ENCODE measurements around the gene ITGA1. TPM values are rescaled to one million over a fixed set of nuclear protein-coding genes. Genes with fewer than 3 reads are reported as not detected.

Gene ITGA1
- total and polyA plus RNA-seq, 2 of the 13 experiments (the other 11 are each of a cell fraction or from before 2014, with no cell fraction given) = 23.1 to 28.6 TPM

DNA sequence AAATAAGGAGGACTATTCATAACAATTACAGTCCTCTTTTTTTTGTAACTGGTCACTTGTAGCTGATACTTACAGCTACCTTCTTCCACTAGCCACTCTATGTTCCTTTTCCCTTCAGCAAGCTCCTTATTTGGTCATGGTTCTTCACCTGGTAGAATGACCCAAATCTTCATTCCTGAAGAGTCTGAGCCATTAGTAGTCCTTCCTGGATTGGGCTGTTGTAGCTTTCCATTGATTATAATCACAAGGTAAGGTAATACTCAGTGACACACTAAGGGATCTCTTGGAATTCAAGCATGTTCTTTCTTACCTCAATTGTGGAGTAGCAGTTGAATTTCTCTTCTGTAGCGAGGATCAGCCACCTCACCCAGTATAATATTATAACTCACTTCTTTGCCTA is 175.9 kb downstream of the ITGA1 start:
- WGBS (ENCODE audit: low lambda C conversion rate) = 54% methylated on average over 1 of the region's 1 CpG
- POLR2A ChIA-PET = no interaction called here
- H3K4me2 ChIP-seq (ENCODE audit: low read depth, low read length) = no peak overlapping the region
- intact Hi-C loops (cut with micrococcal nuclease; ENCODE audit: unreplicated experiment) (no loop called here), in situ Hi-C loops (cut with HindIII; ENCODE audit: extremely low pct_ligation_motif_present, low pct_unique_long_range_greater_than_20kb) (no loop called here)
- CTCF ChIA-PET (ENCODE audit: low intra/inter-chr PET ratio, low total read pairs) = no interaction called here
- FAIRE-seq = no peak
- peaks cover 3% of the 10 kb centered on the region for H3K4me1 ChIP-seq (ENCODE audit: insufficient read depth, low read length)
- H3K4me3 ChIP-seq (replicated peaks in 1 of 3; ENCODE audit: insufficient read depth in 1 of 3, low read depth in 2 of 3, low read length in 3 of 3) = no peak overlapping the region
- TF ChIP-seq ZNF430 (CRISPR knock-in tag; IDR thresholded peaks at IDR 0.05) = no peak
- TF ChIP-seq ZNF629 (CRISPR knock-in tag; conservative IDR thresholded peaks at IDR 0.05) = no peak
- TF ChIP-seq SP4 (CRISPR knock-in tag; IDR thresholded peaks at IDR 0.05) = no peak
- TF ChIP-seq MAF1 (CRISPR knock-in tag; IDR thresholded peaks at IDR 0.05; ENCODE audit: borderline replicate concordance) = no peak
- no peak for TF ChIP-seq ATRX (CRISPR knock-in tag; IDR thresholded peaks at IDR 0.05; ENCODE audit: borderline replicate concordance)
- TF ChIP-seq ZNF589 (CRISPR knock-in tag; conservative IDR thresholded peaks at IDR 0.05) = no peak
- TF ChIP-seq HNRNPUL1 (IDR thresholded peaks at IDR 0.05; ENCODE audit: low read depth, low read length) = no peak
- TF ChIP-seq, protein P1, sequence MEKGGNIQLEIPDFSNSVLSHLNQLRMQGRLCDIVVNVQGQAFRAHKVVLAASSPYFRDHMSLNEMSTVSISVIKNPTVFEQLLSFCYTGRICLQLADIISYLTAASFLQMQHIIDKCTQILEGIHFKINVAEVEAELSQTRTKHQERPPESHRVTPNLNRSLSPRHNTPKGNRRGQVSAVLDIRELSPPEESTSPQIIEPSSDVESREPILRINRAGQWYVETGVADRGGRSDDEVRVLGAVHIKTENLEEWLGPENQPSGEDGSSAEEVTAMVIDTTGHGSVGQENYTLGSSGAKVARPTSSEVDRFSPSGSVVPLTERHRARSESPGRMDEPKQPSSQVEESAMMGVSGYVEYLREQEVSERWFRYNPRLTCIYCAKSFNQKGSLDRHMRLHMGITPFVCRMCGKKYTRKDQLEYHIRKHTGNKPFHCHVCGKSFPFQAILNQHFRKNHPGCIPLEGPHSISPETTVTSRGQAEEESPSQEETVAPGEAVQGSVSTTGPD (CRISPR knock-in tag; IDR thresholded peaks at IDR 0.05) = no peak
- no peak for TF ChIP-seq KDM5A (IDR thresholded peaks at IDR 0.05; ENCODE audit: borderline replicate concordance, low read length)
- TF ChIP-seq FIP1L1 (IDR thresholded peaks at IDR 0.05; ENCODE audit: borderline replicate concordance, insufficient read depth, low read depth, low read length) = no peak
- no peak for TF ChIP-seq HOXA5 (CRISPR knock-in tag; IDR thresholded peaks at IDR 0.05)
- TF ChIP-seq ZNF530 (CRISPR knock-in tag; IDR thresholded peaks at IDR 0.05; ENCODE audit: low read depth) = no peak
- no peak for TF ChIP-seq GATA4 (IDR thresholded peaks at IDR 0.05; ENCODE audit: borderline replicate concordance, low read depth)
- TF ChIP-seq ZNF839 (CRISPR knock-in tag; IDR thresholded peaks at IDR 0.05; ENCODE audit: borderline replicate concordance) = no peak
- TF ChIP-seq HMGA1 (CRISPR knock-in tag; conservative IDR thresholded peaks at IDR 0.05) = no peak
- ATAC-seq = no peak
- no peaks in the 10 kb centered on the region for H3K79me2 ChIP-seq (ENCODE audit: insufficient read depth, low read length)
- no peaks in the 10 kb centered on the region for H3K9me3 ChIP-seq (ENCODE audit: low read length)
- H3K27ac ChIP-seq (ENCODE audit: extremely low read length, insufficient read depth, low read length) = no peak overlapping the region
- no peaks in the 10 kb centered on the region for H3K27me3 ChIP-seq (ENCODE audit: control insufficient read depth in 1 of 2, insufficient read depth in 2 of 2, low read length in 2 of 2)
- no peak for DNase-seq (ENCODE audit: low spot score)
- no peaks in the 10 kb centered on the region for H4K20me1 ChIP-seq (ENCODE audit: insufficient read depth, low read length)
- no TSS peak for BruUV-seq (replicated peaks)
- no peak overlapping the region for H2AFZ ChIP-seq (ENCODE audit: low read length)
- H3K36me3 ChIP-seq (replicated peaks in 1 of 2; ENCODE audit: control insufficient read depth in 1 of 2, insufficient read depth in 2 of 2, low read length in 2 of 2) = no peaks in the 10 kb centered on the region
- H3K9ac ChIP-seq (ENCODE audit: insufficient read depth, low read depth, low read length) = no peak overlapping the region

Data from HepG2 (cell line).